Retinal pigment epithelial cell (primary cell): Measurements from ENCODE around the gene LAMA2.

ENCODE experiments used
- DNase-seq: peaks from one replicate; pipeline ENCODE4 v3.0.0-alpha.2; 2010; ENCODE audit warnings: low read depth
- H3K4me3 ChIP-seq: 2 replicates; pipeline ENCODE4 v1.5.1; 2011; ENCODE audit warnings: mild to moderate bottlenecking, low read length, control low read depth, moderate library complexity
- CTCF ChIP-seq: conservative IDR thresholded peaks from 2 replicates; pipeline ENCODE4 v1.5.1; 2011; ENCODE audit warnings: low read depth, low read length, control low read depth, inconsistent platforms

LAMA2 gene

DNA sequence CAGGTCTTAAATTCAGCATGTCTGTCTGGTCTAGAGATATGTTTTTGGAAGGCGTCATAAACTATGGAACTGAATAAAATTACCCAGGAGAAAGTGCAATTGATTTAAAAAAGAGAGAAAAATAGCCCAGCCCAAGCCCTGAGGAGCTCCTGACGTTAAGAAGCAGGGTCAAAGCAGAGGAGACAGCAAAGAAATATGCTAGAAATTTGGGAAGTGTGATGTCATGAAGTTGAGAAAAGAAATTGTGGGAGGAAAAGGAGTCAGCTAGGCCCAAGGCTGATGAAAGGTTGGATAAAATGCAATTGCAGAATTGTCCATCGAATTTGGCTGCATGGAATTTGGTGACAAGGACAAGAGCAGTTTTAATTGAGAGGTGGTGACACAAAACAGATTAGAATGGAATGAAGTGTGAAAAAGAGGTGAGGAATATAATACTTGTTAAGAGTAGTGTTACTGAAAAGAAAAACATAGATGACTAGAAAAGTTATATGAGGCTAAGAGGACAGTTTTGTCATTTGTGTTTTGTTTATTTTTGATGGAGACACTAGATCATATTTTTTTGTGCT is 381.6 kb downstream of the LAMA2 start:
- no peak for DNase-seq
- no peak overlapping the region for H3K4me3 ChIP-seq
- TF ChIP-seq CTCF: no peak

DNA sequence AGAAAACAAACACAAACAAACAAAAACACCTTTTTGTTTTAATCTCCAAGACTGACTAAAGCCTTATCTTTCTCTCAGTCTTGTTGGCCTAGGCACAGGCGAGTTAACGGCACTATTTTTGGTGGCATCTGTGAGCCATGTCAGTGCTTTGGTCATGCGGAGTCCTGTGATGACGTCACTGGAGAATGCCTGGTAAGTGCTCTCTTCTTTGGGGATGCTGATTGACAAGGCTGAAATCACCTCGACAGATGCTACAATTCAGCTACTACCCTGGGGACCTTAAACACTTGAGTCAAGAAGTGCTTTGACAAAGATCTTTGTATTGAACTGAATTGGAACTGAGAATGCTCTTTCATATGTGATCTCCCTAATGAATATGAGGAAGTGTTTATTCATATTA is 384.1 kb downstream of the LAMA2 start:
- TF ChIP-seq CTCF: no peak
- no peak for DNase-seq
- no peak overlapping the region for H3K4me3 ChIP-seq

DNA sequence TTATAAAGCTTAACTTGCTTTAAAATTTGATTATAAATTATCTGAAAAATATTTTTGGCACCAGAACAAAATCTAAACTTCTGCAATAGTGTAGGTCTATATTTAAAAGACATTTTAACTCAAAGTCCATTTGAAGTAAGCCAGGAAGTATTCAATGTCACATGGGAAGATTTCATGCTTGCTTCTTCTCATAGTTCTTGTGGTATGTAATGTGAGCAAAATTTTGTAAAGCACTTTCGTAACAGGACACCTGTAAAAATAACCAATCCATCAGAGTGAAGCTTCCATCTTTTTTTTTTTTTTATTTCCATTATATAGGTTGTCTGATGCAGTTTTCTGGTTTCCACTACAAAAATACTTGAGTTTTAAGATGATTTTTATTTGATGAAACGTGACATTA is 386.1 kb downstream of the LAMA2 start:
- no peak for DNase-seq
- no peak for TF ChIP-seq CTCF
- no peak overlapping the region for H3K4me3 ChIP-seq

GRCh38 chr6:129269891-129270290 is 387.0 kb downstream of the LAMA2 start:
- DNase-seq: no peak
- TF ChIP-seq CTCF: no peak
- no peak overlapping the region for H3K4me3 ChIP-seq

GRCh38 chr6:129270450-129270849 is 387.5 kb downstream of the LAMA2 start:
- no peak overlapping the region for H3K4me3 ChIP-seq
- no peak for TF ChIP-seq CTCF
- no peak for DNase-seq

GRCh38 chr6:129273161-129273560 is 390.2 kb downstream of the LAMA2 start:
- no peak for TF ChIP-seq CTCF
- DNase-seq: no peak
- no peak overlapping the region for H3K4me3 ChIP-seq

DNA sequence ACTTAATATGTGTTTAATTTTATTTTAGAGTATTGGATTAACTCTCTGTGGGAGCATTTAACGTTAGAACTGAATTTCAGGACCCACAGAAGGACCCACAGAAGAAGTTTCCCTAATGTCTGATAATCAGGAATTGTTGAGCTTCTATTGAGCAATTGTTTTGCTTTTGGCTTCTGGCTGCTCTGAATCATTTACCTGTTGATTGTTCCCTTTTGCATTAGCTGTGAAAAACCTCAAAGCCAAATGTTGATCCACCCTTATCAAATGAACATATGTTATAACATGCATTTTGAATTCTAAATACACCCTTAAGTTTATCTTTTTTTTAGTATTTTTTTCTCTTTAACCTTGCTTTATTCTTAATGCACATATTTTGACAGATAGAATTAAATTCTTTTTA is 393.5 kb downstream of the LAMA2 start:
- TF ChIP-seq CTCF: no peak
- no peak for DNase-seq
- no peak overlapping the region for H3K4me3 ChIP-seq
